Measurements from ENCODE around the gene TPT1. TPM values are rescaled to one million over a fixed set of nuclear protein-coding genes. Genes with fewer than 3 reads are reported as not detected.

Gene TPT1
- total RNA-seq, 4 donors from 2014 or later, result 1,719 to 2,278 (median 1,854) TPM

GRCh38 chr13:45333977-45334922 lies 6.7 kb downstream of the TPT1 start:
- peaks cover 3 to 44% (median 7%) of the 10 kb centered on the region in 4 donors for H3K4me1 ChIP-seq
- peaks cover 0 to 42% (median 0%) of the 10 kb centered on the region in 3 donors for H3K36me3 ChIP-seq
- no peaks in the 10 kb centered on the region for H3K9me3 ChIP-seq
- H3K27me3 ChIP-seq, result no peaks in the 10 kb centered on the region
- TF ChIP-seq CTCF (IDR thresholded peaks at IDR 0.05) (no peak), POLR2A (IDR thresholded peaks at IDR 0.05) (no peak)
- DNase-seq, result peak in 2 of 3 donors; percentile 43 to 59
- H3K4me3 ChIP-seq, result no peak overlapping the region
- peak overlapping the region in 2 of 4 donors; percentile 2 to 34 for H3K27ac ChIP-seq

- DNase-seq, result no peak
- Histone ChIP-seq H3K27ac (no peak overlapping the region), H3K27me3 (no peaks in the 10 kb centered on the region), H3K4me3 (no peak overlapping the region), H3K9me3 (no peaks in the 10 kb centered on the region), H3K36me3 (peaks cover 0 to 34% (median 0%) of the 10 kb centered on the region in 3 donors), H3K4me1 (peaks cover 0 to 35% (median 5%) of the 10 kb centered on the region in 4 donors)
- TF ChIP-seq POLR2A (IDR thresholded peaks at IDR 0.05), result no peak
- TF ChIP-seq CTCF (IDR thresholded peaks at IDR 0.05), result no peak
Observed at GRCh38 chr13:45333251-45333976, 7.6 kb downstream of the TPT1 start.

- no peak overlapping the region for H3K27ac ChIP-seq
Observed at GRCh38 chr13:45332831-45333219, 8.2 kb downstream of the TPT1 start.

GRCh38 chr13:45332036-45332830 lies 8.8 kb downstream of the TPT1 start:
- Histone ChIP-seq H3K4me1 (peaks cover 0 to 23% (median 5%) of the 10 kb centered on the region in 4 donors), H3K36me3 (peaks cover 0 to 22% (median 0%) of the 10 kb centered on the region in 3 donors), H3K27me3 (no peaks in the 10 kb centered on the region), H3K9me3 (no peaks in the 10 kb centered on the region), H3K27ac (peak overlapping the region in 1 of 4 donors; percentile 26), H3K4me3 (no peak overlapping the region)
- DNase-seq, result no peak
- TF ChIP-seq POLR2A (IDR thresholded peaks at IDR 0.05), result no peak
- TF ChIP-seq CTCF (IDR thresholded peaks at IDR 0.05), result no peak

More at GRCh38 chr13:45332831-45333219, 8.2 kb downstream of the TPT1 start:
- no peak for TF ChIP-seq POLR2A (IDR thresholded peaks at IDR 0.05)
- no peak for TF ChIP-seq CTCF (IDR thresholded peaks at IDR 0.05)
- Histone ChIP-seq H3K4me1 (peaks cover 0 to 29% (median 5%) of the 10 kb centered on the region in 4 donors), H3K4me3 (no peak overlapping the region), H3K9me3 (no peaks in the 10 kb centered on the region), H3K27me3 (no peaks in the 10 kb centered on the region), H3K36me3 (peaks cover 0 to 28% (median 0%) of the 10 kb centered on the region in 3 donors)
- no peak for DNase-seq

GRCh38 chr13:45331692-45332035 lies 9.3 kb downstream of the TPT1 start:
- Histone ChIP-seq H3K4me1 (peaks cover 0 to 20% (median 5%) of the 10 kb centered on the region in 4 donors), H3K9me3 (no peaks in the 10 kb centered on the region), H3K27me3 (no peaks in the 10 kb centered on the region), H3K36me3 (peaks cover 0 to 16% (median 0%) of the 10 kb centered on the region in 3 donors), H3K27ac (no peak overlapping the region), H3K4me3 (no peak overlapping the region)
- TF ChIP-seq POLR2A (IDR thresholded peaks at IDR 0.05), result no peak
- TF ChIP-seq CTCF (IDR thresholded peaks at IDR 0.05), result no peak
- DNase-seq, result no peak
